NAMALWA (cell line): ENCODE results near the gene OSM.
A peak's percentile ranks its signal among the peaks of the same experiment; 100 is the strongest.

Experiments used
- DNase-seq: peaks from one replicate; pipeline ENCODE4 v3.0.0-alpha.2; 2015; ENCODE audit warnings: low spot score

Gene OSM

GRCh38 chr22:30285176-30285845 is 18.7 kb upstream of the OSM start:
- DNase-seq: no peak

- no peak for DNase-seq
These were observed 18.0 kb upstream of the OSM start for GRCh38 chr22:30284666-30285065.

DNA sequence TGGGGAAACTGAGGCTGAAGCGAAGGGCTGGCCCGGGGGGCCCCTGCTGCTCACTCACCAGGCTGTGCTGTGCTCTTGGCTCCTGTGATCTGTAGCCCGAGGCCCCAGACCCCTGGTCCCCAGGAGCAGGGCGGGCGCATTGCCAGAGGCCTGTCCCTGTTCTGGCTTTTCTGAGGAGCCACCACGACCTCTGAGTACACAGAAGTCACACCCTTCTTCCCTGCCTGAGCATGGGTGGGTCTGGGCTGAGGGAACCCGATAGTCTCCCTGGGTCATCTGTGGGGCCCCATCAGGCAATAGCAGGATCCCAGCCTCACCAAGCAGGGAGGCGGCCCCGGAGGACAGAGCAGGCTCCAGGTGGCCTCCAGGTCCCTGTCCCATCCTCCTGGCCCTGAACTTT is 17.5 kb upstream of the OSM start:
- DNase-seq: no peak

GRCh38 chr22:30283342-30283741 is 16.7 kb upstream of the OSM start:
- no peak for DNase-seq

- no peak for DNase-seq
These were observed 16.0 kb upstream of the OSM start for GRCh38 chr22:30282616-30283046.

- no peak for DNase-seq
These were observed 13.9 kb upstream of the OSM start for GRCh38 chr22:30280505-30280904.

- DNase-seq: no peak
These were observed 13.3 kb upstream of the OSM start for GRCh38 chr22:30279932-30280331.

DNA sequence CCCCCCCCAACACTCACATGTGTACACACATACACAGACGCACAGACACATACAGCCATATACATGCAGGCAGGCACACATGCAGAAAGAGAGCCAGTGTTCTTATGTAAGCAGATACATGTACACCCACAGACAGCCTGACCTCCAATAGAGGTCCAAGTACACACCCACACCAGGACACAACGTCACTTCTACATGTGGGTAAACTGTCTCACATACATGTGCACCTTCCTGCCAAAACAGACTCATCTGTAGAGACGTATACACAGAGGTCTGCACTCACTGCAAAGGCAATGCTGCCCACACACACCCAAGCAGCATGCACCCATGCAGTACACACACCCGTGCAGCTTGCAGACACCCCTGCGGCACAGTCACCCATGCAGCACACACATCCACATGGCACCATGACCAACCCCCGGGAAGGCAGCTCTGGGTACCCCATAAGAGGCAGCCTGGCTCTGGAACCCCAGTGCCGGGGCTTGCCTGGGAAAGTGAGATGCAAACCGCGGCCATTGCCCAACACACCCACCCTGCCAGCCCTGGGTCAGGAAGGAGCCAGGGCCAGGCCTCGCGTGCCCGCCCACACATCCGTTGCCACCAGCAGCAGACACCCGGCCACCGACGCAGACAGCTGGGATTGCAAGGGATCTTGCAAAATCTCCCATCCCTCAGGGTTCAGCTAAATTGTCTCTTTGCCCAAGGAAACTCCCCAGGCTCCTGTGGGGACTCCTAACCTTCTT is 12.6 kb upstream of the OSM start:
- DNase-seq: no peak

DNA sequence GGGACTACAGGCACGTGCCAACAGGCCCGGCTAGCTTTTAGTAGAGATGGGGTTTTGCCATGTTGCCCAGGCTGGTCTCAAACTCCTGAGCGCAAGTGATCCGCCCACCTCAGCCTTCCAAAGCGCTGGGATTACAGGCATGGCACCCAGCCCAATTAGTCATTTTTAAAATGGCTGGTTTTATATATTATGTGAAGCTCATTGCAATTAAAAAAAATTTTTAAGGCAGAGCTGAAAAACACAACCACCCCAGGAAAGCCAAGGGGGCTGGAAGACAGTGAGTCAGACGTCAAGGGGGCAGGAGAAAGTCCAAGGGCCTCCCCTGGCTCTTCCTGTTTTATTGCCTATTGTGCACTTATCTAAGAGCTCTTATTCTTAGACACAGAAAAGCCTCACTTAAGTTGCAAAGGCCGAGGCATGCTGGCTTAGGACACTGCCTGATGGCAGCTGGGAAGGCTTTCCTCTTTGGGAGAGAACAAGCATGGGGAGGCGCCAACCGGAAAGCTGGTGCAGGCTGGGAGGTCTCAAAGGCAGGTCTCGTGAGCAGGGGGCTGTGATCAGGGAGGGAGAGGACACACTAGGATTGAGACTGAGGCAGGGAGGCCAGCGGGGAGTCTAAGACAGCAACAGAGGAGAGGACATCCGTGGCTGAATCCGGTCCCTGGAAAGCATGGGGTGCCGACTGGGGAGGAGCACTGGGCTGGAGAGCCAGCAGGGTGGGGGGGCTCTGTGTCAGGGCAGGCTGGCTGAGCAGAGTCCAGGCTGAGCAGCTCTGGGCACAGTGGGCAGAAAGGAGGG is 11.1 kb upstream of the OSM start:
- no peak for DNase-seq

- DNase-seq: no peak
These were observed 9.4 kb upstream of the OSM start for GRCh38 chr22:30276039-30276438.

GRCh38 chr22:30275625-30276024 is 9.0 kb upstream of the OSM start:
- DNase-seq: no peak

DNA sequence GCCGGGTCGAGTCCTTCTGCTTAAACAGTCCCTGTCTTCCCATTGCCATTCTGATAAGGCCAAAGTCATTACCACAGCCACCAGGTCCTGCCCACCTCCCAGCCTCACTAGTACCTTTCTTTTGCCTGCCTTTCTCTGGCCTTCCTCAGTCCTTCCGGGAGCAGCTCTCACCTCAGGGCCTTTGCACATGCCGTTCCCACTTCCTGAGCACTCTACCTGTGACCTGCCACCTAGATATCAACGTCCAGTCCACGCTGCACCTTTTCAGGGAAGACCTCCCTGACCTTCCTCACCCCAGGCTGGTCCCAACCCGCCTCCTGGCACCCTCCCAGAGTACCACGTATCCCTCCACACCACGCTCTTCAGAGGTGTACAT is 7.8 kb upstream of the OSM start:
- DNase-seq: no peak

DNA sequence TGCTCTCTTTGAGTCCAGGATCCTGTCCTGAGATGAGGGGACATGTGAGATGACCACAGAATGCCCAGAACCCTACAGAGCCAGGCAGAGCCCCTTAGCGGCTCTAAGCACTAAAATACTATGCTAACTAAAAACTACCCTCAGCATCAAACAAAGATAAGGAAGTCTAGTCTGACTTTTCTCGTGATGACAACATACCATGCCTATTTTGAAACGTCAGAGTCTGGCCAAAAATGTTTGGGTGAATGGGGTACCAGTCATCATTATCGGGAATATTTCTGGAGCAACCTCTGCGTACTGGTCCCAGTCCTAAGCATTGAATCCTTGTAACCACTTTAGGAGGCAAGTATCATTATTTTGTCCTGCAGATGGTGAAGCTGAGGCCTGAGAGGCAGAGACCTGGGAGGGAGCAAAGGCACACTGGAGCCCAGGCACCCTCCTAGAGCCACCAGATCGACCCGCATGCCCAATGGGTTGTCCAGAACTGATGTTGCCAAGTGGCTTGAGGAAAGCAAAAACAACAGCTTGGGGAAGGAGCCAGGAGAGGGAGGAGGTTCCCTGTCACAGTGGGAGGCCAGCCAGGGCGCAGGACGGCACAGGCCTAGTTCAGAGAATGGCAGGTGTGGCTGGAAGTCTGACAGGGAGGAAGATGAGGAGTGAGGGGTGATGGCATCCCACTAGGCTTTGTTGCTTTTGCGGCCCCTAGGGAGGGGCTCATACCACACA is 7.2 kb upstream of the OSM start:
- no peak for DNase-seq

- DNase-seq: no peak
These were observed 6.3 kb upstream of the OSM start for GRCh38 chr22:30272781-30273601.

- DNase-seq: no peak
These were observed 4.2 kb upstream of the OSM start for GRCh38 chr22:30270832-30271231.

GRCh38 chr22:30268331-30268730 is 1.7 kb upstream of the OSM start:
- no peak for DNase-seq

DNA sequence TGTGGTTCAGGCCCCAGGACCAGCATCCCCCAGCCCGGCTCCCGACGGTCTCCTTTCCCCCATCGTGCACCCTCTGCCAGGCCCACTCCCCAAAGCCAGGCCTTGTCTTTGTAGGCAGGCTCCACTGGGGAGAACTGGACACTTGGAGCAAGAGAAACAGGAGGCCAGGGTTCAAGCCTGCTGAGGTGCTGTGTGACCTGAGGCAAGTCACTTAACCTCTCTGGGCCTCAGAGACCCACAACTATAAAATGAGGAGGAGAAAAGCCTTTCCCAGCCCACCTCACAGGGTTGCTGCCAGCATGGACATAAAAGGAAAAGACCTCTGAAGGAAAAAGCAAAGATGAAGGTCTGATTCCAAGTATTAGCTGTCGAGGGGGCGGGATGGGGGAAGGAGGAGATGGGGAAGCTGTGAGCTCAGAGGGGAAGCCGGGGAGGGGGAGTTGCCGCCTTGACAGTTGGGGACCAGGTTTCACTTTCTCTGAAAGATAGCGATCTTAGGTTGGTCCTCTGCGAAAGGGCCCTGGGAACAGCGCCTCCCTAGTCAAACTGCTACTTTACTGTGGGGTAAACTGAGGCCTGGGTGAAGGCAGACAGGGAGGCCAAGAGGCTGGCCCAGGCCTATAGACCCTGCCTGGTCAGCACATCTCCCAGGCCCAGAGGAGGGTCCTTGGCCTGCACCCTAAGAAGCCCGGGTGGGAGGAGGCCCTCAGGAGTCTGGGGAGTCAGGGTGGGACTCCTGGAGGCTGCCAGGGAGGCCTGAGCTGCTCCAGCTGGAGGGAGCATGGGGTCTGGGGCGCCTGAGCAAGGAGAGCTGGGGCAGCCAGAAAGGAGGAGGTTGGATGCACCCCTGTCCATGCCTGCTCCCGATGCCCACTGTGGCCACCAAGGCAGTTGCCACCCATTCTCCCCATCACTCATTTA is 991 bp upstream of the OSM start:
- DNase-seq: no peak

- DNase-seq: peak; percentile 81
These were observed 717 bp downstream of the OSM start for GRCh38 chr22:30265823-30266444.

DNA sequence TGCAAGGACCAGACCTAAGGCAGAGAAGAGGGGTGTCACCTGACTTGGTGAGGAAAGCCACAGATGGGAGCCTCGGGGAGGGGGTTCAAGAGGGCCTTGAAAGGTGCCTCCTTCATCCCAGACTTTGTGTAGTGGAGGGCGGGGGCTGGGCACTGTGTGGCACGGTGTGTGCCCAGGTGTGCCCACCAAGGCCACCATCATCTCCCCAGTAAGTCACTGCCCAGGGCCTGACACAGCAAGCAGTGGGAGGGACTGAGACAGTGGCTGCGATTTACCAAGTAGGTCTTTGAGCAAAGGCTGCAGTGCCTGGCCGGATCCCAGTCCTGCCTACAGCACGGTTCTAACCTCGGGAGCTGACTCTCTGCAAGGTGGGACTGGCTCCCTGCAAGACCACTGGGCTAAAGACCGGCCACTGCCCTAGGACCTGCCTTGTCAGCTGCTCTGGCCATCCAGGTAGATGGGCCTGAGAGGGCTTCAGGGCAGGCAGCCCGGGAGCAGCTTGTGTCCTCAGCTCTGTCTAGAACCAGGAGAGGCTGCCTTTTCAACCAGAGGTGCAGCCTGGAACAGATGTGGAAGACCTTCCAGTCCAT is 1.4 kb downstream of the OSM start:
- DNase-seq: no peak

DNA sequence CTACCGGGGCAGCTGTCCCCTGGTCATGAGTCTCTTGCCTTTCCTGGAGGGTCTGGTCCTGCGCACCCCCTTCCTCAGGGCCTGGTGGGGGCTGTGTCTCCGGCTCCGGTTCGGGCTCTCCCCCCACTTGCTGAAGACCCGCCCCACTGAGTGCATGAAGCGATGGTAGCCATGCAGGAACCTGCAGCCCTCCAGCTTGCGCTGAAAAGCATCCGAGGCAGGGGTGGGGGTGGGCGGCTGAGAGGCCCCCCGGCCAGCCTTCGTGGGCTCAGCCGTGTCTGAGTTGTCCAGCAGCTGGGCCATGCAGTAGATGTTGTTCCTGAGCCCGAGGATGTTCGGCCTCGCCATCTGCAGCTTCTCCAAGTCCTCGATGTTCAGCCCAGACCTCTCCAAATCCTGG is 2.8 kb downstream of the OSM start:
- DNase-seq: no peak
